Lower leg skin (tissue), 3 donors: ENCODE results near the gene LIFR.
"Not testable (repeated sequence)": the region's sequence is repeated elsewhere in the genome, so short reads cannot be mapped to it uniquely, and the experiment has no call there.

Experiments
- POLR2A ChIP-seq, 2 donors: fragments of 450-650 bp; IDR thresholded peaks; one replicate each; pipeline ENCODE4 v1.6.1; 2016 to 2017; ENCODE audit warnings: antibody characterized with exemption in 2 of 2, mild to moderate bottlenecking in 1 of 2, moderate library complexity in 1 of 2
- TF ChIP-seq, protein P1 (sequence below), 3 donors: fragments of 450-650 bp; IDR thresholded peaks; one replicate each; pipeline ENCODE4 v1.5.1; 2016; ENCODE audit warnings: antibody characterized with exemption in 3 of 3, mild to moderate bottlenecking in 3 of 3, moderate library complexity in 2 of 3

DNA sequence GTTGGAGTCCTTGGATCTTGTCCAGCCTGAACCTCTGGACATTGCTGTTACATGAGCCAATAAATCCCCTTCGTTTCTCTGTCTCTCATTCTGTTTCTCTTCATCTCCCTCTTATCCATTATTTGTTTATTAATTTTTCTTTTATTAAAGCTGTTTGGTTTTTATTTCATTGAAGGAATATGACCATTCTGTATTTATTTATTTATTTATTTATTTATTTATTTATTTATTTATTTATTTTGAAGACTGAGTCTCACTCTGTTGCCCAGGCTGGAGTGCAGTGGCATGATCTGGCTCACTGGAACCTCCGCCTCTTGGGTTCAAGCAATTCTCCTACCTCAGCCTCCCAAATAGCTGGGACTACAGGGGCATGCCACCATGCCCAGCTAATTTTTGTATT, 10.9 kb upstream of the LIFR start:
- TF ChIP-seq, protein P1, sequence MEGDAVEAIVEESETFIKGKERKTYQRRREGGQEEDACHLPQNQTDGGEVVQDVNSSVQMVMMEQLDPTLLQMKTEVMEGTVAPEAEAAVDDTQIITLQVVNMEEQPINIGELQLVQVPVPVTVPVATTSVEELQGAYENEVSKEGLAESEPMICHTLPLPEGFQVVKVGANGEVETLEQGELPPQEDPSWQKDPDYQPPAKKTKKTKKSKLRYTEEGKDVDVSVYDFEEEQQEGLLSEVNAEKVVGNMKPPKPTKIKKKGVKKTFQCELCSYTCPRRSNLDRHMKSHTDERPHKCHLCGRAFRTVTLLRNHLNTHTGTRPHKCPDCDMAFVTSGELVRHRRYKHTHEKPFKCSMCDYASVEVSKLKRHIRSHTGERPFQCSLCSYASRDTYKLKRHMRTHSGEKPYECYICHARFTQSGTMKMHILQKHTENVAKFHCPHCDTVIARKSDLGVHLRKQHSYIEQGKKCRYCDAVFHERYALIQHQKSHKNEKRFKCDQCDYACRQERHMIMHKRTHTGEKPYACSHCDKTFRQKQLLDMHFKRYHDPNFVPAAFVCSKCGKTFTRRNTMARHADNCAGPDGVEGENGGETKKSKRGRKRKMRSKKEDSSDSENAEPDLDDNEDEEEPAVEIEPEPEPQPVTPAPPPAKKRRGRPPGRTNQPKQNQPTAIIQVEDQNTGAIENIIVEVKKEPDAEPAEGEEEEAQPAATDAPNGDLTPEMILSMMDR (IDR thresholded peaks at IDR 0.05): not testable (repeated sequence)
- TF ChIP-seq POLR2A (IDR thresholded peaks at IDR 0.05): not testable (repeated sequence)
